Progenitor cell of endocrine pancreas (in vitro differentiated cells): Measurements from ENCODE around the gene POLR2E. TPM values are rescaled to one million over a fixed set of nuclear protein-coding genes. Genes with fewer than 3 reads are reported as not detected.

ENCODE experiments used
- DNase-seq: peaks from one replicate; pipeline ENCODE4 v3.0.0; 2021; ENCODE audit warnings: low spot score; ENCODE audit not compliant: unreplicated experiment
- H3K27ac Mint-ChIP-seq: 2 replicates; pipeline ENCODE4 v1.8.0; 2021; ENCODE audit warnings: mild to moderate bottlenecking, moderate library complexity, mixed read lengths
- H3K27me3 Mint-ChIP-seq: 2 replicates; pipeline ENCODE4 v1.8.0; 2021; ENCODE audit warnings: mixed read lengths
- H3K36me3 Mint-ChIP-seq: 2 replicates; pipeline ENCODE4 v1.8.0; 2022; ENCODE audit warnings: mixed read lengths; ENCODE audit not compliant: insufficient read depth
- H3K4me1 Mint-ChIP-seq: 2 replicates; pipeline ENCODE4 v1.8.0; 2021; ENCODE audit warnings: low read depth, mixed read lengths
- H3K4me3 Mint-ChIP-seq: 2 replicates; pipeline ENCODE4 v1.8.0; 2021; ENCODE audit warnings: low read depth, mild to moderate bottlenecking, moderate library complexity, mixed read lengths
- H3K9me3 Mint-ChIP-seq: 2 replicates; pipeline ENCODE4 v1.8.0; 2021; ENCODE audit warnings: low read depth, mixed read lengths
- total RNA-seq: library from RNA; stranded (reverse); gene quantifications from 2 replicates; pipeline ENCODE4 v1.2.1, GENCODE V29; 2021
- TF ChIP-seq, protein P1 (sequence below): fragments of 200-600 bp; sonication (generic); IDR thresholded peaks from one replicate; pipeline ENCODE4 v1.5.0; 2021; ENCODE audit warnings: antibody characterized with exemption, mild to moderate bottlenecking; ENCODE audit not compliant: unreplicated experiment

POLR2E gene
- total RNA-seq, 1 donor from 2014 or later, result 161 TPM

DNA sequence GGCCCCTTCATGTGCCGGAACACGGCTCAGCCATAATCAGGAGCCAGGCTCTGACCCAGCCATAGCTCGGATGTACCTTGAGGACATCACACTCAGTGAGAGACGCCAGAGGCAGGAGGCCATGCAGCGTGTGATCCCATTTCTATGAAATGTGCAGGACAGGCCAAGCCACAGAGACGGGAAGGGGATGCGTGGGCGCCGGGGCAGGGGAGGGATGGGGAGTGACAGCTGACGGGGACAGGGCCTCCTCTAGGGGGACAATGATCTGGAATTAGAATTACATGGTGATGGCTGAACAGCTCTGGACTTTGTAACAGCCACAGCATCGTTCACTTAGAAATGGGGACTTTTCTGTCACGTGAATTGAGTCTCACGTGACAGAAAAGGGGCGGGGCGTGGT lies 44.0 kb upstream of the POLR2E start:
- Mint-ChIP-seq H3K4me1 (no peaks in the 10 kb centered on the region), H3K27me3 (no peaks in the 10 kb centered on the region), H3K36me3 (peaks cover 14% of the 10 kb centered on the region), H3K9me3 (peaks cover 4% of the 10 kb centered on the region), H3K4me3 (no peak overlapping the region), H3K27ac (no peak overlapping the region)
- TF ChIP-seq, protein P1, sequence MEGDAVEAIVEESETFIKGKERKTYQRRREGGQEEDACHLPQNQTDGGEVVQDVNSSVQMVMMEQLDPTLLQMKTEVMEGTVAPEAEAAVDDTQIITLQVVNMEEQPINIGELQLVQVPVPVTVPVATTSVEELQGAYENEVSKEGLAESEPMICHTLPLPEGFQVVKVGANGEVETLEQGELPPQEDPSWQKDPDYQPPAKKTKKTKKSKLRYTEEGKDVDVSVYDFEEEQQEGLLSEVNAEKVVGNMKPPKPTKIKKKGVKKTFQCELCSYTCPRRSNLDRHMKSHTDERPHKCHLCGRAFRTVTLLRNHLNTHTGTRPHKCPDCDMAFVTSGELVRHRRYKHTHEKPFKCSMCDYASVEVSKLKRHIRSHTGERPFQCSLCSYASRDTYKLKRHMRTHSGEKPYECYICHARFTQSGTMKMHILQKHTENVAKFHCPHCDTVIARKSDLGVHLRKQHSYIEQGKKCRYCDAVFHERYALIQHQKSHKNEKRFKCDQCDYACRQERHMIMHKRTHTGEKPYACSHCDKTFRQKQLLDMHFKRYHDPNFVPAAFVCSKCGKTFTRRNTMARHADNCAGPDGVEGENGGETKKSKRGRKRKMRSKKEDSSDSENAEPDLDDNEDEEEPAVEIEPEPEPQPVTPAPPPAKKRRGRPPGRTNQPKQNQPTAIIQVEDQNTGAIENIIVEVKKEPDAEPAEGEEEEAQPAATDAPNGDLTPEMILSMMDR, result no peak
- DNase-seq, result no peak

DNA sequence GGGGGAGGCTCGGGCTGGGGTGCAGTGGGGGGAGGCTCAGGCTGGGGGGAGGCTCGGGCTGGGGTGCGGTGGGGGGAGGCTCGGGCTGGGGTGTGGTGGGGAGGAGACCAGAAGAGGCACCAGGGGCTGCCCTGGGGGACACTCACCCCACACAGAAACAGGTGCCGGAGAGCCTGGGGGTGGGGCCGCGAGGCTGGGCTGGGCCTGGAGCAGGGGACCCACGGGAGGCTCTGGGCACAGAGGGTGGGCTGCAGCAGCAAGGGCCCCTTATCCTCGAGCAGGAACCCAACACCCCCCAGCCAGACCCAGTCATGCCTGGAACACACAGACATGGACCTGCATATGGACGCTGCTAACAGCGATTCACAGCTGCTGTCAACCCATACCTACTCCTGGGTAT lies 42.9 kb upstream of the POLR2E start:
- no peaks in the 10 kb centered on the region for H3K4me1 Mint-ChIP-seq
- no peak overlapping the region for H3K27ac Mint-ChIP-seq
- peaks cover 10% of the 10 kb centered on the region for H3K36me3 Mint-ChIP-seq
- H3K4me3 Mint-ChIP-seq, result no peak overlapping the region
- no peaks in the 10 kb centered on the region for H3K27me3 Mint-ChIP-seq
- DNase-seq, result no peak
- TF ChIP-seq, protein P1, result no peak
- peaks cover 4% of the 10 kb centered on the region for H3K9me3 Mint-ChIP-seq

DNA sequence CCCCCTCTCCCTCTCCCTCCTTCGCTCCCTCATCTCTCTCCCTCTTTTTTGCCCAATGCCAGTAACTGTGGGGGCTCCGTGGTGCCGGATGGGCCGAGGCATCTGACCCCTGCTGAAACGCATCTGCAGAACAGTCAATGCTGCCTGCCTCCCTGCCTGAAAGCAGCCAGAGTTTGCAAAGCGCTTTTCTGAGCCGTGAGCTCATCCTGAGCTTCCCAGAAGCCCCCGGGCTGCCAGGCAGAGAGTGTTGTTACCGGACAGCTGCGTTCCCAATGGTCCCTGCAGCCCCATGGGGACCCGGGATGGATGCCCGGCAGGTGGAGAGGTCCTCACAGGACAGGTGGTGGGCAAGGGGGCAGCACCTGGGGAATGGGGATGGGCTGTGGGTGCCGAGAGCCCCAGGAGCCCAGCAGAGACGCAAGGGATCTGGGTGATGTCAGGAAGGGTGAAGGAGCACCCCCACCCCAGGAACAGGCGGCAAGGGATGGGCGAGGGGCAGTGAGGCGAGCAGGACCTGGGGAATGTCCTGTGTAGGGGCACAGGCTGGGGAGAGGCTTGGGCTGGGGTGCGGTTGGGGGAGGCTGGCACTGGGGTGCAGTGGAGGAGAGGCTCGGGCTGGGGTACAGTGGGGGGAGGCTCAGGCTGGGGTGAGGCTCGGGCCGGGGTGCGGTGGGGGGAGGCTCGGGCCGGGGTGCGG lies 41.6 kb upstream of the POLR2E start:
- Mint-ChIP-seq H3K36me3 (peaks cover 3% of the 10 kb centered on the region), H3K27ac (no peak overlapping the region), H3K4me1 (no peaks in the 10 kb centered on the region), H3K27me3 (no peaks in the 10 kb centered on the region), H3K9me3 (peaks cover under 1% of the 10 kb centered on the region), H3K4me3 (no peak overlapping the region)
- TF ChIP-seq, protein P1, result no peak
- DNase-seq, result no peak

DNA sequence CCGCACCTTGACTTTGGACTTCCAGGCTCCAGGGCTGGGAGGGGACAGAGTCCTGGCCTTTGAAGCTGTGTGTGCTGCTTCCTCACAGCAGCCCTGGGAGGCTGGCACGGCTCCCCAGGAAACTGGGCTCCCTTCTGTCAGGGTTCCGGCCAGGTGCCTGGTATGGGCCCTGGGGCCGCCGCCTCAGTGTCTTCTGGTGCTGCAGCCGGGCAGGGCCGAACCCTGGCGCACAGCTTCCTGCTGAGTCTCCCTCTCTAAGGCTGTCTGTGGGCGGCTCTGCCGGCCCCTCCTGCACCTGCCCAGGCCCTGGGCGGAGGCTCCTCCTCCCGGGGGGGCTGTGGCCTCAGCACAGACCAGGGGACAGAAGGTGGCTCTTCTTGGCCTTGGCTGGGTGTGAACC lies 41.0 kb upstream of the POLR2E start:
- no peak overlapping the region for H3K27ac Mint-ChIP-seq

DNA sequence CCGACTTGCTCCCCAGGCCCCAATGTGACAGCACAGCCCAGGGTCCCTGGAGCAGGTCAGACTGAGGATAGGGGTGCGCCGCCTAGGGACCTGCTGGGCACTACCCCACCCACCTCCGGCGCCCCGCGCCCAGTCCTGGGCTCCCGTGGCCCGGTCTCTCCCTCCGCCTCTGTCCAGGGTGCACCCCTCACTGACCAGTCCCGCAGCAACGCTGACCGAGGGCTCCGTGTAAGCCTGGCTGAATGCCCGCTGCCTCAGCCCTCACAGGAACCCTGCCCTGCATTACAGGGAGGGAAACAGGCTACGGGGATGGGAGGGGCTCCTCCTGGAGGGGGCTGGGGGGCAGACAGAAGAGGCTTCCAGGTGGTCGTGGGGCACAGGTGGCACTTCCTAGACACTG lies 40.3 kb upstream of the POLR2E start:
- Mint-ChIP-seq H3K9me3 (no peaks in the 10 kb centered on the region), H3K4me1 (no peaks in the 10 kb centered on the region), H3K36me3 (peaks cover 3% of the 10 kb centered on the region), H3K27ac (no peak overlapping the region), H3K27me3 (no peaks in the 10 kb centered on the region), H3K4me3 (no peak overlapping the region)
- no peak for DNase-seq
- TF ChIP-seq, protein P1, result no peak

More for the DNA sequence above, 41.0 kb upstream of the POLR2E start:
- Mint-ChIP-seq H3K27me3 (no peaks in the 10 kb centered on the region), H3K36me3 (peaks cover 3% of the 10 kb centered on the region), H3K4me3 (no peak overlapping the region), H3K4me1 (no peaks in the 10 kb centered on the region), H3K9me3 (no peaks in the 10 kb centered on the region)
- TF ChIP-seq, protein P1, result no peak
- DNase-seq, result no peak
